ENCODE results near the gene SMIM9.

SMIM9 gene

GRCh38 chrX:154776753-154777152 is 57.7 kb downstream of the SMIM9 start:
- no peak for DNase-seq

- DNase-seq, result no peak
These were observed 58.8 kb downstream of the SMIM9 start for GRCh38 chrX:154775419-154776349.

GRCh38 chrX:154774622-154775021 is 59.8 kb downstream of the SMIM9 start:
- DNase-seq, result no peak

Data from NCI-H1930 (cell line).